Measurements from ENCODE around the gene RUNX1.

GRCh38 chr21:34806423-34806822 lies 242.7 kb downstream of the RUNX1 start:
- TF ChIP-seq CTCF (conservative IDR thresholded peaks at IDR 0.05) (no peak), ZFX (IDR thresholded peaks at IDR 0.05) (no peak)

Data from C4-2B (cell line).